ENCODE results near the gene RAMP1.

GRCh38 chr2:237835372-237835771 lies 24.1 kb upstream of the RAMP1 start:
- TF ChIP-seq CTCF (IDR thresholded peaks at IDR 0.05) (no peak), POLR2A (IDR thresholded peaks at IDR 0.05) (no peak)

Data from right lobe of liver (tissue), 4 donors.